DMS153 (cell line): ENCODE results near the gene COL23A1.
A peak's percentile ranks its signal among the peaks of the same experiment; 100 is the strongest.

Source experiments
- DNase-seq: peaks from one replicate; lab custom pipeline; 2025; lab: John Stamatoyannopoulos, UW

COL23A1 gene

GRCh38 chr5:178339272-178339671 is 250.9 kb downstream of the COL23A1 start:
- DNase-seq, result no peak

GRCh38 chr5:178338750-178339144 is 251.4 kb downstream of the COL23A1 start:
- peak; percentile 0 for DNase-seq

- no peak for DNase-seq
Observed at GRCh38 chr5:178338126-178338749, 252.0 kb downstream of the COL23A1 start.

GRCh38 chr5:178337334-178337741 is 252.9 kb downstream of the COL23A1 start:
- no peak for DNase-seq

- no peak for DNase-seq
Observed at GRCh38 chr5:178336889-178337288, 253.3 kb downstream of the COL23A1 start.

GRCh38 chr5:178335302-178336030 is 254.7 kb downstream of the COL23A1 start:
- no peak for DNase-seq

- no peak for DNase-seq
Observed at GRCh38 chr5:178334861-178335260, 255.3 kb downstream of the COL23A1 start.

- no peak for DNase-seq
Observed at GRCh38 chr5:178333821-178334481, 256.2 kb downstream of the COL23A1 start.

- no peak for DNase-seq
Observed at GRCh38 chr5:178332210-178332641, 258.0 kb downstream of the COL23A1 start.

- DNase-seq, result no peak
Observed at GRCh38 chr5:178331491-178331996, 258.6 kb downstream of the COL23A1 start.

GRCh38 chr5:178330791-178331404 is 259.3 kb downstream of the COL23A1 start:
- no peak for DNase-seq

- no peak for DNase-seq
Observed at GRCh38 chr5:178328826-178329730, 261.1 kb downstream of the COL23A1 start.

- DNase-seq, result no peak
Observed at GRCh38 chr5:178327931-178328711, 262.1 kb downstream of the COL23A1 start.

GRCh38 chr5:178327446-178327845 is 262.7 kb downstream of the COL23A1 start:
- DNase-seq, result no peak

GRCh38 chr5:178326374-178326715 is 263.8 kb downstream of the COL23A1 start:
- DNase-seq, result no peak

- DNase-seq, result no peak
Observed at GRCh38 chr5:178325679-178326373, 264.4 kb downstream of the COL23A1 start.

GRCh38 chr5:178325311-178325678 is 264.9 kb downstream of the COL23A1 start:
- DNase-seq, result no peak

- DNase-seq, result no peak
Observed at GRCh38 chr5:178324481-178325310, 265.5 kb downstream of the COL23A1 start.

GRCh38 chr5:178323961-178324360 is 266.2 kb downstream of the COL23A1 start:
- DNase-seq, result no peak
